MM.1S (cell line): ENCODE measurements around the gene ARPC2.

Source experiments
- DNase-seq: peaks from one replicate; pipeline ENCODE4 v3.0.0-alpha.2; 2015
- H2AFZ ChIP-seq: fragments of 300-600 bp; sonication (generic); 2 replicates; pipeline ENCODE4 v1.6.0; 2016; ENCODE audit warnings: antibody characterized with exemption, low read length
- H3F3A ChIP-seq: fragments of 300-600 bp; sonication (generic); 2 replicates; pipeline ENCODE4 v1.6.1; 2016; ENCODE audit warnings: mild to moderate bottlenecking, antibody characterized with exemption, low read length, moderate library complexity, mixed read lengths; ENCODE audit not compliant: insufficient read depth
- H3K27ac ChIP-seq: fragments of 300-600 bp; sonication (generic); 2 replicates; pipeline ENCODE4 v1.5.1; 2016; ENCODE audit warnings: mild to moderate bottlenecking, low read length
- H3K27me3 ChIP-seq: fragments of 300-600 bp; sonication (generic); replicated peaks from 2 replicates; pipeline ENCODE4 v1.6.0; 2016; ENCODE audit warnings: low read length; ENCODE audit not compliant: insufficient read depth
- H3K36me3 ChIP-seq: fragments of 300-600 bp; sonication (generic); replicated peaks from 2 replicates; pipeline ENCODE4 v1.6.1; 2016; ENCODE audit warnings: mild to moderate bottlenecking, low read length, mixed read lengths; ENCODE audit not compliant: insufficient read depth
- H3K4me1 ChIP-seq: fragments of 300-600 bp; sonication (generic); 2 replicates; pipeline ENCODE4 v1.6.1; 2016; ENCODE audit warnings: low read length, mixed read lengths
- H3K4me2 ChIP-seq: fragments of 300-600 bp; sonication (generic); 2 replicates; pipeline ENCODE4 v1.6.0; 2016; ENCODE audit warnings: low read depth, low read length
- H3K4me3 ChIP-seq: fragments of 300-600 bp; sonication (generic); 2 replicates; pipeline ENCODE4 v1.5.1; 2016; ENCODE audit warnings: low read length, mixed read lengths
- H3K79me2 ChIP-seq: fragments of 300-600 bp; sonication (generic); 2 replicates; pipeline ENCODE4 v1.6.1; 2016; ENCODE audit warnings: mixed run types, low read length, mixed read lengths
- H3K9ac ChIP-seq: fragments of 300-600 bp; sonication (generic); 2 replicates; pipeline ENCODE4 v1.6.1; 2016; ENCODE audit warnings: low read length, mixed read lengths
- H3K9me2 ChIP-seq: fragments of 300-600 bp; sonication (generic); replicated peaks from 2 replicates; pipeline ENCODE4 v1.6.1; 2016; ENCODE audit warnings: mild to moderate bottlenecking, low read length, mixed read lengths; ENCODE audit not compliant: insufficient read depth
- H3K9me3 ChIP-seq: fragments of 300-600 bp; sonication (generic); replicated peaks from 2 replicates; pipeline ENCODE4 v1.6.1; 2016; ENCODE audit warnings: mild to moderate bottlenecking, low read length, mixed read lengths; ENCODE audit not compliant: insufficient read depth
- H4K20me1 ChIP-seq: fragments of 300-600 bp; sonication (generic); 2 replicates; pipeline ENCODE4 v1.6.1; 2016; ENCODE audit warnings: mild to moderate bottlenecking, low read length, moderate library complexity, mixed read lengths; ENCODE audit not compliant: insufficient read depth
- CTCF ChIP-seq: fragments of 300-600 bp; sonication (generic); IDR thresholded peaks from 2 replicates; pipeline ENCODE4 v1.5.1; 2016; ENCODE audit warnings: antibody characterized with exemption, low read length, mixed read lengths
- EZH2 ChIP-seq: fragments of 300-600 bp; sonication (generic); optimal IDR thresholded peaks from 2 replicates; pipeline ENCODE3; 2017; ENCODE audit warnings: low read depth, mild to moderate bottlenecking, antibody characterized with exemption, low read length, mixed read lengths
- EZH2phosphoT487 ChIP-seq: fragments of 300-600 bp; sonication (generic); IDR thresholded peaks from 2 replicates; pipeline ENCODE4 v1.6.1; 2018; ENCODE audit warnings: antibody characterized with exemption, low read length

Gene ARPC2

GRCh38 chr2:218196974-218197373 is 20.0 kb upstream of the ARPC2 start:
- Histone ChIP-seq H3K79me2 (no peaks in the 10 kb centered on the region), H3K9me3 (no peaks in the 10 kb centered on the region), H3K36me3 (no peaks in the 10 kb centered on the region), H2AFZ (no peak overlapping the region), H3F3A (no peaks in the 10 kb centered on the region), H3K4me1 (no peaks in the 10 kb centered on the region), H3K9me2 (no peaks in the 10 kb centered on the region), H3K4me3 (no peak overlapping the region), H3K27ac (no peak overlapping the region), H3K9ac (no peak overlapping the region), H3K27me3 (no peaks in the 10 kb centered on the region), H4K20me1 (no peaks in the 10 kb centered on the region), H3K4me2 (no peak overlapping the region)
- TF ChIP-seq EZH2 (no peak), EZH2phosphoT487 (no peak), CTCF (no peak)
- DNase-seq = no peak

- H3K4me1 ChIP-seq = no peaks in the 10 kb centered on the region
- no peaks in the 10 kb centered on the region for H3K36me3 ChIP-seq
- H3K4me2 ChIP-seq = no peak overlapping the region
- no peaks in the 10 kb centered on the region for H4K20me1 ChIP-seq
- H3F3A ChIP-seq = no peaks in the 10 kb centered on the region
- no peaks in the 10 kb centered on the region for H3K9me3 ChIP-seq
- H3K9ac ChIP-seq = no peak overlapping the region
- no peak overlapping the region for H3K4me3 ChIP-seq
- no peaks in the 10 kb centered on the region for H3K27me3 ChIP-seq
- no peaks in the 10 kb centered on the region for H3K9me2 ChIP-seq
- no peak for TF ChIP-seq EZH2phosphoT487
- no peak for TF ChIP-seq EZH2
- TF ChIP-seq CTCF = no peak
- H2AFZ ChIP-seq = no peak overlapping the region
- no peak for DNase-seq
- H3K79me2 ChIP-seq = no peaks in the 10 kb centered on the region
- no peak overlapping the region for H3K27ac ChIP-seq
Measured at GRCh38 chr2:218202266-218202665, 14.7 kb upstream of the ARPC2 start.

DNA sequence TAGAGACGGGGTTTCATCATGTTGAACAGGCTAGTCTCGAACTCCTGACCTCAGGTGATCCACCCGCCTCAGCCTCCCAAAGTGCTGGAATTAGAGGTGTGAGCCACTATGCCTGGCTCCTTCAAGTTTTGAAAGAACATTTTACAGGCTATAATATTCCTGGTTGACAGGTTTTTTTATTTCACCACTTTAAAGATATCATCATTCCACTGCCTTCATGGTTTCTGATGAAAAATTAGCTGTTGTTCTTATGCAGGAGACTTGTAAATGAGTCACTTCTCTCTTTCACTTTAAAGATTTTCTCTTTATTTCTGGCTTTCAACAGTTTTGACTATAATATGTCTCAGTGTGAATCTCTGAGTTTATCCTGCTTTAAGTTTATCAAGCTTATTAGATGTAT is 7.9 kb upstream of the ARPC2 start:
- H3K9me3 ChIP-seq = no peaks in the 10 kb centered on the region
- no peaks in the 10 kb centered on the region for H3K27me3 ChIP-seq
- H2AFZ ChIP-seq = no peak overlapping the region
- H3K27ac ChIP-seq = no peak overlapping the region
- DNase-seq = no peak
- no peak overlapping the region for H3K4me3 ChIP-seq
- H3K9me2 ChIP-seq = no peaks in the 10 kb centered on the region
- H3K4me2 ChIP-seq = no peak overlapping the region
- no peaks in the 10 kb centered on the region for H3K36me3 ChIP-seq
- no peak overlapping the region for H3K9ac ChIP-seq
- no peaks in the 10 kb centered on the region for H3K4me1 ChIP-seq
- H3F3A ChIP-seq = no peaks in the 10 kb centered on the region
- no peak for TF ChIP-seq EZH2
- TF ChIP-seq EZH2phosphoT487 = no peak
- TF ChIP-seq CTCF = no peak
- no peaks in the 10 kb centered on the region for H4K20me1 ChIP-seq
- H3K79me2 ChIP-seq = no peaks in the 10 kb centered on the region

DNA sequence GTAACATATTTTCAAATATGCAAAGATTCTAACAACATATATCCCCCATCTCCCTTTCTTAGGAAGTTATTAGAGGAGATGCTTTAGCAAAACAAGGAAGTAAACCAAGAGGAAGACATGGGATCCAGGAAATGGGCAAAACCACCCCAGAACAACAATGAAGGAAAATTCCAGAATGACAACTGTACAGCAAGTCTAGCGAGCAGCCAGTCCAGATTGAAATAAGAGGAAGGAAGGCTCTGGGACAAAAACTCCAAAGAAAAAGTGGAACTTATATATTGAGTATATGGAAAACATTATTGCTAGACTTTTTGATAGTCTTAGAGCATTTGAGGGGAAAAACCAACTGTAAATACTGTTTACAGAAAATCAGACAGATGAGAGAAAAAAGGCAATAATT is 2.9 kb upstream of the ARPC2 start:
- peaks cover 29% of the 10 kb centered on the region for H3K79me2 ChIP-seq
- H3K4me1 ChIP-seq = peaks cover 7% of the 10 kb centered on the region; the same call in 1 of the 2 replicates
- no peak overlapping the region for H2AFZ ChIP-seq
- no peak overlapping the region for H3K27ac ChIP-seq
- TF ChIP-seq CTCF = no peak
- no peak for TF ChIP-seq EZH2phosphoT487
- TF ChIP-seq EZH2 = no peak
- no peaks in the 10 kb centered on the region for H3K27me3 ChIP-seq
- H3K4me2 ChIP-seq = no peak overlapping the region
- H4K20me1 ChIP-seq = no peaks in the 10 kb centered on the region
- no peak overlapping the region for H3K4me3 ChIP-seq
- H3K9ac ChIP-seq = no peak overlapping the region
- no peaks in the 10 kb centered on the region for H3K9me3 ChIP-seq
- no peaks in the 10 kb centered on the region for H3K9me2 ChIP-seq
- H3F3A ChIP-seq = peaks cover 26% of the 10 kb centered on the region
- H3K36me3 ChIP-seq = no peaks in the 10 kb centered on the region
- no peak for DNase-seq
